ENCODE measurements around the gene IHH.

The IHH gene

GRCh38 chr2:219060821-219061791 is at the start of gene IHH:
IHH (minus strand) TSS chr2:219060921; CDS start chr2:219060467, 454 bp downstream.
- DNase-seq, result no peak

- DNase-seq, result peak; percentile 30
Observed at GRCh38 chr2:219109471-219109870, 48.8 kb upstream of the IHH start.

GRCh38 chr2:219107758-219108157 is 47.0 kb upstream of the IHH start:
- no peak for DNase-seq

- DNase-seq, result no peak
Observed at GRCh38 chr2:219106251-219106650, 45.5 kb upstream of the IHH start.

- peak; percentile 39 for DNase-seq
Observed at GRCh38 chr2:219104107-219105035, 43.6 kb upstream of the IHH start.

GRCh38 chr2:219099329-219099728 is 38.6 kb upstream of the IHH start:
- DNase-seq, result no peak

GRCh38 chr2:219095406-219095935 is 34.8 kb upstream of the IHH start:
- DNase-seq, result no peak

GRCh38 chr2:219094171-219094570 is 33.5 kb upstream of the IHH start:
- DNase-seq, result no peak

GRCh38 chr2:219090436-219091299 is 29.9 kb upstream of the IHH start:
- no peak for DNase-seq

- DNase-seq, result no peak
Observed at GRCh38 chr2:219089330-219089729, 28.6 kb upstream of the IHH start.

GRCh38 chr2:219087848-219088247 is 27.1 kb upstream of the IHH start:
- no peak for DNase-seq

GRCh38 chr2:219087361-219087760 is 26.6 kb upstream of the IHH start:
- no peak for DNase-seq

- DNase-seq, result no peak
Observed at GRCh38 chr2:219086196-219086595, 25.5 kb upstream of the IHH start.

- DNase-seq, result no peak
Observed at GRCh38 chr2:219084791-219085190, 24.1 kb upstream of the IHH start.

GRCh38 chr2:219082332-219082958 is 21.7 kb upstream of the IHH start:
- no peak for DNase-seq

GRCh38 chr2:219081701-219082331 is 21.1 kb upstream of the IHH start:
- no peak for DNase-seq

- DNase-seq, result no peak
Observed at GRCh38 chr2:219081096-219081495, 20.4 kb upstream of the IHH start.

GRCh38 chr2:219079417-219079816 is 18.7 kb upstream of the IHH start:
- no peak for DNase-seq

- no peak for DNase-seq
Observed at GRCh38 chr2:219078951-219079350, 18.2 kb upstream of the IHH start.

GRCh38 chr2:219078126-219078525 is 17.4 kb upstream of the IHH start:
- DNase-seq, result no peak

GRCh38 chr2:219076253-219076652 is 15.5 kb upstream of the IHH start:
- DNase-seq, result no peak
